ENCODE results near the gene LTA. TPM values are rescaled to one million over a fixed set of nuclear protein-coding genes. Genes with fewer than 3 reads are reported as not detected.

Gene LTA
- polyA plus RNA-seq, 1 of the 3 experiments (the other 2 are of a cell fraction): not detected

- TF ChIP-seq, protein P1, sequence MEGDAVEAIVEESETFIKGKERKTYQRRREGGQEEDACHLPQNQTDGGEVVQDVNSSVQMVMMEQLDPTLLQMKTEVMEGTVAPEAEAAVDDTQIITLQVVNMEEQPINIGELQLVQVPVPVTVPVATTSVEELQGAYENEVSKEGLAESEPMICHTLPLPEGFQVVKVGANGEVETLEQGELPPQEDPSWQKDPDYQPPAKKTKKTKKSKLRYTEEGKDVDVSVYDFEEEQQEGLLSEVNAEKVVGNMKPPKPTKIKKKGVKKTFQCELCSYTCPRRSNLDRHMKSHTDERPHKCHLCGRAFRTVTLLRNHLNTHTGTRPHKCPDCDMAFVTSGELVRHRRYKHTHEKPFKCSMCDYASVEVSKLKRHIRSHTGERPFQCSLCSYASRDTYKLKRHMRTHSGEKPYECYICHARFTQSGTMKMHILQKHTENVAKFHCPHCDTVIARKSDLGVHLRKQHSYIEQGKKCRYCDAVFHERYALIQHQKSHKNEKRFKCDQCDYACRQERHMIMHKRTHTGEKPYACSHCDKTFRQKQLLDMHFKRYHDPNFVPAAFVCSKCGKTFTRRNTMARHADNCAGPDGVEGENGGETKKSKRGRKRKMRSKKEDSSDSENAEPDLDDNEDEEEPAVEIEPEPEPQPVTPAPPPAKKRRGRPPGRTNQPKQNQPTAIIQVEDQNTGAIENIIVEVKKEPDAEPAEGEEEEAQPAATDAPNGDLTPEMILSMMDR (IDR thresholded peaks at IDR 0.05): no peak
- no peak for TF ChIP-seq ELF1 (IDR thresholded peaks at IDR 0.05)
- TF ChIP-seq TCF12 (IDR thresholded peaks at IDR 0.05): no peak
- no peak for TF ChIP-seq MEF2A (IDR thresholded peaks at IDR 0.05; ENCODE audit: borderline replicate concordance, low read depth)
- TF ChIP-seq REST (IDR thresholded peaks at IDR 0.05; ENCODE audit: low read depth, low read length): 0 out of 2 replicates have a peak, but pooled peaks have one; percentile 32
- peak; percentile 96 for TF ChIP-seq YY1 (IDR thresholded peaks at IDR 0.05; ENCODE audit: low read depth)
- no peak for TF ChIP-seq GABPA (IDR thresholded peaks at IDR 0.05; ENCODE audit: low read depth)
- 0 out of 2 replicates have a peak, but pooled peaks have one; percentile 5 for TF ChIP-seq NFIC (IDR thresholded peaks at IDR 0.05; ENCODE audit: borderline replicate concordance)
- TF ChIP-seq MXI1 (IDR thresholded peaks at IDR 0.05; ENCODE audit: low read depth, low read length): no peak
- TF ChIP-seq CHD2 (IDR thresholded peaks at IDR 0.05; ENCODE audit: low read length, partially characterized antibody): no peak
- TF ChIP-seq FOSL2 (IDR thresholded peaks at IDR 0.05; ENCODE audit: borderline replicate concordance, low read depth): no peak
- no peak; the same call in 1 of the 2 replicates for TF ChIP-seq SIN3A (IDR thresholded peaks at IDR 0.05; ENCODE audit: borderline replicate concordance, low read depth, low read length)
- TF ChIP-seq RFX5 (IDR thresholded peaks at IDR 0.05; ENCODE audit: low read length): no peak
- no peak for TF ChIP-seq EZH2phosphoT487 (IDR thresholded peaks at IDR 0.05; ENCODE audit: borderline replicate concordance, low read depth)
Measured at GRCh38 chr6:31620586-31621319, 48.7 kb downstream of the LTA start, which contains the start of gene PRRC2A (continued).

DNA sequence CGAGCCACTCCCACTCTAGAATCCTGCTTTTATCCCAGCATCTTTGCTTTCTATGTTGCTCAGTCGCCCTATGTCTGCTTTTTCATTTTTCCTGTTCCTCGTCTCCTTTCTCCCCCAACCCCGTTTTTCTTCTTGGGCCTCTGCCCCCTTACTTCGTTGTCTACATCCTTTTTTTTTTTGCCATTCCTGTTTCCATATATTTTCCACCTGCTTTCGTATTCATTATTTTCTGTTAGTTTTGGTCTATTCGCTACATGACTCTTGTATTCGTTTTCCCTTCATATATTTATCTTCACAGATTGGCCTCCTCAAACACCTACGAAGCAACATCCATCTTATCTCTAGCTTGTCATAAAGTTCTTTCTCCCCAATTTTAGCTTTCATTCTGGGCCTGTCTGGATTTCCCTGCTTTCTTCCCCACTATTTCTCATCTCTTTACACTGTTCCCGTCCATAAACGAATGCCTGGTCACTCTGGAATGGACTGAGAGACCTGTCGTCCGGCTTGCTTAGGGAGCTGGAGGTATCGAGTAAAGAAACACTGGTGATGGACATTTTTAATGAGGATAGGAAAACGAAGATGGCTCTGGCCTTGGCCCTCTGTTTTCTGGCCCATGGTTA lies 49.3 kb downstream of the LTA start:
- Histone ChIP-seq H3K36me3 (replicated peaks in 1 of 2; ENCODE audit: control insufficient read depth in 1 of 2, insufficient read depth in 2 of 2, low read length in 1 of 2) (peaks cover 40 to 49% of the 10 kb centered on the region in 2 experiments), H3K79me2 (ENCODE audit: insufficient read depth) (peaks cover 58% of the 10 kb centered on the region), H3K27ac (ENCODE audit: low read depth in 2 of 2, low read length in 1 of 2) (peak overlapping the region; percentile 96 to 99), H4K20me1 (ENCODE audit: insufficient read depth) (peaks cover 28% of the 10 kb centered on the region), H3K27me3 (ENCODE audit: insufficient read depth) (no peaks in the 10 kb centered on the region), H3K9ac (peak overlapping the region; percentile 99), H2AFZ (ENCODE audit: low read depth) (no peak overlapping the region), H3K9me3 (no peaks in the 10 kb centered on the region), H3K4me1 (ENCODE audit: control insufficient read depth in 1 of 2, insufficient read depth in 2 of 2, low read depth in 1 of 2, low read length in 1 of 2) (peaks cover 10 to 11% of the 10 kb centered on the region in 2 experiments), H3K9me2 (no peaks in the 10 kb centered on the region), H3K4me3 (ENCODE audit: low read depth in 2 of 2, low read length in 1 of 2) (peak overlapping the region; percentile 87 to 98), H3K4me2 (peak overlapping the region; percentile 97), H3F3A (replicated peaks; ENCODE audit: insufficient read depth) (peaks cover 16% of the 10 kb centered on the region)
- 2% methylated on average over 15 of the region's 15 CpGs for WGBS (ENCODE audit: low lambda C conversion rate)
- ChIA-PET POLR2A (interaction anchor here (1.0 to 4.0 kb wide), 4 partner anchors 8 to 1351 kb away, joined by 3 to 18 read pairs (median 4); partner anchors contain the start of genes BAG6 and DDX39B), CTCF (interaction anchor here (0.9 to 2.1 kb wide), 5 partner anchors 10 to 76 kb away, joined by 3 to 11 read pairs (median 5); partner anchors contain the start of gene ATP6V1G2)
- TF ChIP-seq FOXJ3 (CRISPR knock-in tag; IDR thresholded peaks at IDR 0.05): no peak
- TF ChIP-seq POLR2AphosphoS5 (IDR thresholded peaks at IDR 0.05; ENCODE audit: low read depth, low read length): 0 out of 2 replicates have a peak, but pooled peaks have one; percentile 0
- no peak for TF ChIP-seq GATA2 (CRISPR knock-in tag; IDR thresholded peaks at IDR 0.05)
- TF ChIP-seq FOSL2 (IDR thresholded peaks at IDR 0.05; ENCODE audit: borderline replicate concordance, low read depth): no peak
- peak; percentile 16 for DNase-seq
